Neural cell (in vitro differentiated cells): Measurements from ENCODE around the gene RAI1.

Experiments used
- EP300 ChIP-seq: fragments of 450-650 bp; conservative IDR thresholded peaks from 2 replicates; pipeline ENCODE4 v1.6.1; 2014; ENCODE audit warnings: antibody characterized with exemption, mild to moderate bottlenecking, moderate library complexity; ENCODE audit not compliant: poor library complexity, severe bottlenecking
- RAD21 ChIP-seq: fragments of 450-650 bp; conservative IDR thresholded peaks from 2 replicates; pipeline ENCODE4 v1.6.1; 2014; ENCODE audit warnings: antibody characterized with exemption, mild to moderate bottlenecking, moderate library complexity
- SMC3 ChIP-seq: fragments of 450-650 bp; conservative IDR thresholded peaks from 2 replicates; pipeline ENCODE4 v1.6.1; 2014; ENCODE audit warnings: antibody characterized with exemption, mild to moderate bottlenecking, moderate library complexity; ENCODE audit not compliant: poor library complexity
- TAF1 ChIP-seq: IDR thresholded peaks from 2 replicates; pipeline ENCODE4 v1.6.1; 2012; ENCODE audit warnings: low read depth
- TF ChIP-seq, protein P1 (sequence below): fragments of 450-650 bp; IDR thresholded peaks from 2 replicates; pipeline ENCODE4 v1.5.1; 2014; ENCODE audit warnings: antibody characterized with exemption, mild to moderate bottlenecking, moderate library complexity; ENCODE audit not compliant: poor library complexity, severe bottlenecking
- TF ChIP-seq, protein P2 (sequence below): IDR thresholded peaks from 2 replicates; pipeline ENCODE4 v1.6.1; 2012; ENCODE audit warnings: borderline replicate concordance

DNA sequence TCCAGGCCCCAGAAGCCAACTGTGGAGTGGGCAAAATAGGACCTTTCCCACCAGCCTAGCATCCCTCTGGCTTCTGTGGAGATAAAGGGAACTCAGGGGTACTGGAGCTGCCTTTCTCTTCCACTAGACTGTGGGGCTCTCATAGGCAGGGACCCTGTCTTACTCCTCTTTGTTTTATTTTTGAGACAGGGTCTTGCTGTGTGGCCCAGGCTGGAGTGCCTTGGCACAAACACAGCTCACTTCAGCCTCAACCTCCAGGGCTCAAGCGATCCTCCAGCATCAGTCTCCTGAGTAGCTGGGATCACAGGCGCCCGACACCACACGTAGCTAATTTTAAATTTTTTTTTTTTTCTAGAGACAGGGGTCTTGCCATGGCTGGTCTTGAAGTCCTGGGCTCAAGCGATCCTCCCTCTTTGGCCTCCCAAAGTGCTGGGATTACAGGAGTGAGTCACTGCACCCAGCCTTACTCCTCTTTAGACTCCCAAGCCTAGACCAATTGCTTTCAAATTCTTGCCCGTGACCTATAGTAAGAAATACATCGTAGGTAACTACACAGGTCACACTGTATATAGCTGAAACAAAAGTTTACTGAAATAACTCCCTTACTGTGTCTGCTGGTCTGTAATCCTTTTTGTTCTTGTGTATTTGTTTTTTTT lies 2.6 kb downstream of the RAI1 start:
- TF ChIP-seq, protein P1, sequence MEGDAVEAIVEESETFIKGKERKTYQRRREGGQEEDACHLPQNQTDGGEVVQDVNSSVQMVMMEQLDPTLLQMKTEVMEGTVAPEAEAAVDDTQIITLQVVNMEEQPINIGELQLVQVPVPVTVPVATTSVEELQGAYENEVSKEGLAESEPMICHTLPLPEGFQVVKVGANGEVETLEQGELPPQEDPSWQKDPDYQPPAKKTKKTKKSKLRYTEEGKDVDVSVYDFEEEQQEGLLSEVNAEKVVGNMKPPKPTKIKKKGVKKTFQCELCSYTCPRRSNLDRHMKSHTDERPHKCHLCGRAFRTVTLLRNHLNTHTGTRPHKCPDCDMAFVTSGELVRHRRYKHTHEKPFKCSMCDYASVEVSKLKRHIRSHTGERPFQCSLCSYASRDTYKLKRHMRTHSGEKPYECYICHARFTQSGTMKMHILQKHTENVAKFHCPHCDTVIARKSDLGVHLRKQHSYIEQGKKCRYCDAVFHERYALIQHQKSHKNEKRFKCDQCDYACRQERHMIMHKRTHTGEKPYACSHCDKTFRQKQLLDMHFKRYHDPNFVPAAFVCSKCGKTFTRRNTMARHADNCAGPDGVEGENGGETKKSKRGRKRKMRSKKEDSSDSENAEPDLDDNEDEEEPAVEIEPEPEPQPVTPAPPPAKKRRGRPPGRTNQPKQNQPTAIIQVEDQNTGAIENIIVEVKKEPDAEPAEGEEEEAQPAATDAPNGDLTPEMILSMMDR: no peak
- no peak for TF ChIP-seq RAD21
- TF ChIP-seq, protein P2, sequence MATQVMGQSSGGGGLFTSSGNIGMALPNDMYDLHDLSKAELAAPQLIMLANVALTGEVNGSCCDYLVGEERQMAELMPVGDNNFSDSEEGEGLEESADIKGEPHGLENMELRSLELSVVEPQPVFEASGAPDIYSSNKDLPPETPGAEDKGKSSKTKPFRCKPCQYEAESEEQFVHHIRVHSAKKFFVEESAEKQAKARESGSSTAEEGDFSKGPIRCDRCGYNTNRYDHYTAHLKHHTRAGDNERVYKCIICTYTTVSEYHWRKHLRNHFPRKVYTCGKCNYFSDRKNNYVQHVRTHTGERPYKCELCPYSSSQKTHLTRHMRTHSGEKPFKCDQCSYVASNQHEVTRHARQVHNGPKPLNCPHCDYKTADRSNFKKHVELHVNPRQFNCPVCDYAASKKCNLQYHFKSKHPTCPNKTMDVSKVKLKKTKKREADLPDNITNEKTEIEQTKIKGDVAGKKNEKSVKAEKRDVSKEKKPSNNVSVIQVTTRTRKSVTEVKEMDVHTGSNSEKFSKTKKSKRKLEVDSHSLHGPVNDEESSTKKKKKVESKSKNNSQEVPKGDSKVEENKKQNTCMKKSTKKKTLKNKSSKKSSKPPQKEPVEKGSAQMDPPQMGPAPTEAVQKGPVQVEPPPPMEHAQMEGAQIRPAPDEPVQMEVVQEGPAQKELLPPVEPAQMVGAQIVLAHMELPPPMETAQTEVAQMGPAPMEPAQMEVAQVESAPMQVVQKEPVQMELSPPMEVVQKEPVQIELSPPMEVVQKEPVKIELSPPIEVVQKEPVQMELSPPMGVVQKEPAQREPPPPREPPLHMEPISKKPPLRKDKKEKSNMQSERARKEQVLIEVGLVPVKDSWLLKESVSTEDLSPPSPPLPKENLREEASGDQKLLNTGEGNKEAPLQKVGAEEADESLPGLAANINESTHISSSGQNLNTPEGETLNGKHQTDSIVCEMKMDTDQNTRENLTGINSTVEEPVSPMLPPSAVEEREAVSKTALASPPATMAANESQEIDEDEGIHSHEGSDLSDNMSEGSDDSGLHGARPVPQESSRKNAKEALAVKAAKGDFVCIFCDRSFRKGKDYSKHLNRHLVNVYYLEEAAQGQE: no peak
- no peak for TF ChIP-seq TAF1
- no peak for TF ChIP-seq SMC3
- no peak for TF ChIP-seq EP300
